IPS-20b (cell line): ENCODE results near the gene IKZF3.
"Not testable (repeated sequence)": the region's sequence is repeated elsewhere in the genome, so short reads cannot be mapped to it uniquely, and the experiment has no call there.

Experiments used
- H3K27ac ChIP-seq: one replicate; pipeline ENCODE4 v1.5.1; 2013; ENCODE audit warnings: low read length
- H3K27me3 ChIP-seq: 2 replicates; pipeline ENCODE4 v1.6.1; 2013; ENCODE audit warnings: mild to moderate bottlenecking, low read length, inconsistent platforms; ENCODE audit not compliant: insufficient read depth
- H3K36me3 ChIP-seq: 2 replicates; pipeline ENCODE4 v1.6.1; 2013; ENCODE audit warnings: low read depth, mild to moderate bottlenecking, inconsistent platforms, low read length, moderate library complexity; ENCODE audit not compliant: insufficient read depth
- H3K4me1 ChIP-seq: 2 replicates; pipeline ENCODE4 v1.6.1; 2013; ENCODE audit warnings: mild to moderate bottlenecking, control low read depth, inconsistent platforms, low read length, moderate library complexity; ENCODE audit not compliant: insufficient read depth
- H3K4me3 ChIP-seq: 2 replicates; pipeline ENCODE4 v1.5.1; 2013; ENCODE audit warnings: mild to moderate bottlenecking, low read length, inconsistent platforms
- H3K9ac ChIP-seq: 2 replicates; pipeline ENCODE4 v1.6.1; 2013; ENCODE audit warnings: low read depth, mild to moderate bottlenecking, inconsistent platforms, low read length, moderate library complexity
- H3K9me3 ChIP-seq: 2 replicates; pipeline ENCODE4 v1.6.1; 2013; ENCODE audit warnings: mild to moderate bottlenecking, low read depth, low read length, inconsistent platforms; ENCODE audit not compliant: insufficient read depth

Gene IKZF3

DNA sequence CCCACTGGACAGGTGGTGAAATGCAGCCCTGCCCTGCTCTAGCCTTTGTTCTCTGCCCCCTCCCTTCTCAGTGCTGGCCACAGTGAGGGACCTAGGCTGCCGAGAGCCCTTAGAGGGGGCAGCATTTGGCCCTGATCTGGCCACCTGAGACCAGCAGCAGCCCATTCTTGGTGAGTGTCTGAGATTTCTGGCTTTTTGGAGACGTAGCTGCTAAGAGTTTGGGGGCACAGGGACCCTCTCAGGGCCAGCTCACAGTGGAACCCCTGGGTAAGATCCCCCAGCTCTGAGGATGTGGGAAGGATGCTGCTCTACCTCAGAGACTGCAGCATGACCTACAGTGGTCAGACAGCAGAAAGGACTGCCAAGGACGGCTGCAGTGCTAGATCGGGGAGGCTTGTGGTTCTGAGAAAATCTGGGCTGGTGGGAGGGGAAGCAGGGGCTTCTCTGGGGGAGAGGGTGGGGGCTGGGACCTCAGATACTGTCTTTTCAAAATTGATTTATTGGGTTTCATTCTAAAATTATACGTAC, 113.0 kb downstream of the IKZF3 start:
- Histone ChIP-seq H3K4me1 (peaks cover 10% of the 10 kb centered on the region), H3K4me3 (no peak overlapping the region), H3K27me3 (peaks cover 23% of the 10 kb centered on the region), H3K9me3 (no peaks in the 10 kb centered on the region), H3K36me3 (peaks cover 6% of the 10 kb centered on the region), H3K27ac (no peak overlapping the region), H3K9ac (no peak overlapping the region)

DNA sequence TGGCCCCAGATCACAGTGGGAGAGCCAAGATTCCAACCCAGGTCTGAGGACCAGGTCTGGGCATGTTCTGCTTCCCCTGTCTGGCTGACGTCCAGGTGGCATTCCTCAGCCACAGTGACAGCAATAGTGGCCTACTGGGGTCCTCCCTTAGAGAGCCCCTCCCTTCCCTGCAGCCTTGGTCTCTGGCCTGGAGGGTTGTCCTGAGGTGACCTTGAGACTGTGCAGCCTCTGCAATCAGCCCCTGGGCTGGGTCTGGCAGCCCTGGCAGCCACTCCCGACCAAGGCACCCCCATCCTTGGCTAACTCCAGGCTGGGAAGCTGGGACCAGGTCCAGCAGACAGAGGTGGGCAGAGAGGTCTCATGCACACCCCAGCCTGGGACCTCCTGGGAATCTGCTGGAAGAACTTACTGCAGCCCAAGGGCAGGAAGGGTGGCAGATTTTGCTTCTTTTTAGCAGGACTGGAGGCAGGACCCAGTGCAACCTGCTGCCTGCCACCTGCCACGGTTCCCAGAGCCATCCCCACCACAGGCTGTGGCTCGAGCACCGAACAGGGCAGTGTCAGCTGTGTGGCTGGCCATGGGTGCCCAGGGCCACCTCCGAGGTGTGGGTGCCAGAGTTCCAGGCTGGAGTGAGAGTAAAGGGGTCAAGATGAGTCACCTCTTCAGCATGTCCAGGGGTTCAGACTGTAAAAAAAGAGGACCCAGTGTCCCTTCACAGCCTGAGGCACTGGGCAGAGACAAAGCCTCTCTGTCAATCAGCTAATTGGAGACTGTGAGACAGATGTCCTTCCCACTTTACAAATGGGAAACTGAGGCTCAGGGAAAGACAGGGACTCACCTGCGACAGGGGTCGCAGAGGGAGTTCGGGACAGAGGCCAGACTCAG, 113.7 kb downstream of the IKZF3 start:
- Histone ChIP-seq H3K9me3 (no peaks in the 10 kb centered on the region), H3K27me3 (peaks cover 16% of the 10 kb centered on the region), H3K9ac (0 out of 2 replicates have a peak overlapping the region, but pooled peaks have one; percentile 27), H3K4me1 (peaks cover 4% of the 10 kb centered on the region), H3K36me3 (peaks cover 13% of the 10 kb centered on the region), H3K27ac (no peak overlapping the region), H3K4me3 (no peak overlapping the region)

DNA sequence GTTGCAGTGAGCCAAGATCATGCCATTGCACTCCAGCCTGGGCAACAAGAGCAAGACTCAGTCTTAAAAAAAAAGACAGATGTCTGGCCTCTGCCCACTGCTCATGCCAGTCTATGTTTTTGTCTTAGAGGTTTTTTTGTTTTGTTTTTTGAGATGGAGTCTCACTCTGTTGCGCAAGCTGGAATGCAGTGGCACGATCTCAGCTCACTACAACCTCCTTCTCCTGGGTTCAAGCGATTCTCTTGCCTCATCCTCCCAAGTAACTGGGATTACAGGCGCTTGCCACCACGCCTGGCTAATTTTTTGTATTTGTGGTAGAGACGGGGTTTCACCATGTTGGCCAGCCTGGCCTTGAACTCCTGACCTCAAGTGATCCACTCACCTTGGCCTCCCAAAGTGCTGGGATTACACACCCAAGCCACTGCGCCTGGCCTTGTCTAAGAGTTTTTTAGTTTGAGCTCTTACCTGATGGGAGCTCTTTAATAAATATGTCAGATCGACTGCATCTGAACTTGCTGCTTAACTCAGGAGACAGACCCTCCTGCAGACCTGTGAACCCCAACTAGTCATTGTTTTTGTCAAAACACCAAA, 115.6 kb downstream of the IKZF3 start:
- not testable (repeated sequence) for H3K4me1 ChIP-seq, H3K27me3 ChIP-seq, H3K27ac ChIP-seq, H3K9ac ChIP-seq, H3K4me3 ChIP-seq, H3K9me3 ChIP-seq
- peaks cover 31% of the 10 kb centered on the region for H3K36me3 ChIP-seq

DNA sequence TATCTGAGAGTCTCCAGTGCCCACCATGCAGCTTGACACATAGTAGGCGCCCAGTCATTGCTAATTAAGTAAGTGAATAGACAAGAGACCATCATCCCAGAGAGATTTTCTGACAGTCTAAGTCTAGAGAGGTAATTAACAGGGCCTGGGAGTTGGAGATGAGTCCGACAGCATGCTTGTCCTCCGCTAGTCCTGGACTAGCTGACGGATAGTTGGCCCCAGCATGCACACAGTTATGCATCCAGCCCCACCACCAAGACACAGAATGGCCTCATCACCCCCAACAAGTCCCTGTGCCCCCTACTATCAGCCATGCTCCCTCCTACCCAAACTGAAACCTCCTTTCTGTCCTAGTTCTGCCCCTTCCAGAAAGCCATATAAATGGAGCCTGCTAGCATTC, 116.4 kb downstream of the IKZF3 start:
- H3K9me3 ChIP-seq, result no peaks in the 10 kb centered on the region
- H3K36me3 ChIP-seq, result peaks cover 39% of the 10 kb centered on the region
- H3K4me3 ChIP-seq, result no peak overlapping the region
- peaks cover 3% of the 10 kb centered on the region; the same call in 1 of the 2 replicates for H3K4me1 ChIP-seq
- peaks cover under 1% of the 10 kb centered on the region; the same call in 1 of the 2 replicates for H3K27me3 ChIP-seq
- no peak overlapping the region for H3K27ac ChIP-seq
- H3K9ac ChIP-seq, result no peak overlapping the region

DNA sequence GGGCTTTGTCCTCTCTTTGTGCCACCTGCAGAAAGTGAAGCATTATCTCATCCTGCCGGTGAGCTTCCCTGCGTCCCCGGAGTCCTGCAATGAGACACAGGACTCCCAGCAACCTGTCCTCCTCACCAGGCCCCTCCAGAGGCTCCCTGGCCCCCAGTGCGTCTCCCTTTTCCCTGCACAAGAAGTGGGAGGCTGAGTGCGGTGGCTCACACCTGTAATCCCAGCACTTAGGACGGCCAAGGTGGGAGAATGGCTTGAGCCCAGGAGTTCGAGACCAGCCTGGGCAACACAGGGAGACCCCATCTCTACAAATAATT, 118.0 kb downstream of the IKZF3 start:
- no peaks in the 10 kb centered on the region for H3K27me3 ChIP-seq
- no peak overlapping the region for H3K9ac ChIP-seq
- no peaks in the 10 kb centered on the region for H3K9me3 ChIP-seq
- no peak overlapping the region for H3K4me3 ChIP-seq
- peaks cover 41% of the 10 kb centered on the region for H3K36me3 ChIP-seq
- H3K4me1 ChIP-seq, result peaks cover 4% of the 10 kb centered on the region
- no peak overlapping the region for H3K27ac ChIP-seq

DNA sequence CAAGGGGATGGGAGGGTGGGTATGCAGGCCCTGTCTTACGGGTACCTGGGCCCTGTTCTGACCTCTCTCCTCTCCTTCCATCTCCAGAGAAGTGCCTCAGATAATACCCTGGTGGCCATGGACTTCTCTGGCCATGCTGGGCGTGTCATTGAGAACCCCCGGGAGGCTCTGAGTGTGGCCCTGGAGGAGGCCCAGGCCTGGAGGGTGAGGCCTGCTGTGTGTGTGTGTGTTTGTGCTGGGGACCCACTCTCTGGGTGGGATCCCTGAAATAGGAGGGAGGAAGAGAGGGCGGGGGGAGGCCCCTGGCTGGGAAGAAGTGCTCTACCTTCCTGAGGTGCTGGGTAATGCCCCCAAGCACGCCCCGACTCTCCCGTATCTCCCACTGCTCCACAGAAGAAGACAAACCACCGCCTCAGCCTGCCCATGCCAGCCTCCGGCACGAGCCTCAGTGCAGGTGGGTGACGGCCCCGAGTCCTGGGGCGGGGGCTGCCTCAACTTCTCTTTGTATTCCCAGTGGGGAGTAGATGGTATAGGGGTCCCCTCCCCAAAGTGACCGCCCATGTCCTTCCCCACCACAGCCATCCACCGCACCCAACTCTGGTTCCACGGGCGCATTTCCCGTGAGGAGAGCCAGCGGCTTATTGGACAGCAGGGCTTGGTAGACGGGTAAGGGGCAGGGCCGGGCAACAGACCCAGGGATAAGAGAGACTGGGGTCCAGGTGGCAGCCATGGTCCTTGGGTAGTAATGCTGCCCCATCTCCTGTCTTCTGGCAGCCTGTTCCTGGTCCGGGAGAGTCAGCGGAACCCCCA, 118.6 kb downstream of the IKZF3 start:
- Histone ChIP-seq H3K27me3 (no peaks in the 10 kb centered on the region), H3K4me1 (peaks cover 9% of the 10 kb centered on the region), H3K9me3 (no peaks in the 10 kb centered on the region), H3K4me3 (no peak overlapping the region), H3K36me3 (peaks cover 41% of the 10 kb centered on the region), H3K9ac (no peak overlapping the region), H3K27ac (no peak overlapping the region)

DNA sequence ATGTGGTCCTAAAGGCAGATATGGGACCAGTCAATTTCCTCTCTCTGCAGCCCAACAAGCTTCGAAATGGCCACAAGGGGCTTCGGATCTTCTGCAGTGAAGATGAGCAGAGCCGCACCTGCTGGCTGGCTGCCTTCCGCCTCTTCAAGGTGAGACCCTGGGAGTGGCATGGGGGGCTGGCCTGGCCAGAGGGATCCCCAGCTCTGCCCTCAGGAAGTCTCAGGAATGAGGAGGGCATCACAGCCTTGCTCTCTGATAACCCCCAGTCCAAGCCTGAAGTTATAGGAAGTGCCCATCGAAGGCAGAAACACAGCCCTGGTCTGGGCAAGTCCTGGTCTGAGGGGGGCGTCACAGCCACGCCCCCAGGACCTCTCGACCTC, 119.3 kb downstream of the IKZF3 start:
- Histone ChIP-seq H3K27me3 (peaks cover 4% of the 10 kb centered on the region; the same call in 1 of the 2 replicates), H3K9ac (no peak overlapping the region), H3K36me3 (peaks cover 41% of the 10 kb centered on the region), H3K9me3 (no peaks in the 10 kb centered on the region), H3K27ac (no peak overlapping the region), H3K4me3 (no peak overlapping the region), H3K4me1 (peaks cover 15% of the 10 kb centered on the region)

DNA sequence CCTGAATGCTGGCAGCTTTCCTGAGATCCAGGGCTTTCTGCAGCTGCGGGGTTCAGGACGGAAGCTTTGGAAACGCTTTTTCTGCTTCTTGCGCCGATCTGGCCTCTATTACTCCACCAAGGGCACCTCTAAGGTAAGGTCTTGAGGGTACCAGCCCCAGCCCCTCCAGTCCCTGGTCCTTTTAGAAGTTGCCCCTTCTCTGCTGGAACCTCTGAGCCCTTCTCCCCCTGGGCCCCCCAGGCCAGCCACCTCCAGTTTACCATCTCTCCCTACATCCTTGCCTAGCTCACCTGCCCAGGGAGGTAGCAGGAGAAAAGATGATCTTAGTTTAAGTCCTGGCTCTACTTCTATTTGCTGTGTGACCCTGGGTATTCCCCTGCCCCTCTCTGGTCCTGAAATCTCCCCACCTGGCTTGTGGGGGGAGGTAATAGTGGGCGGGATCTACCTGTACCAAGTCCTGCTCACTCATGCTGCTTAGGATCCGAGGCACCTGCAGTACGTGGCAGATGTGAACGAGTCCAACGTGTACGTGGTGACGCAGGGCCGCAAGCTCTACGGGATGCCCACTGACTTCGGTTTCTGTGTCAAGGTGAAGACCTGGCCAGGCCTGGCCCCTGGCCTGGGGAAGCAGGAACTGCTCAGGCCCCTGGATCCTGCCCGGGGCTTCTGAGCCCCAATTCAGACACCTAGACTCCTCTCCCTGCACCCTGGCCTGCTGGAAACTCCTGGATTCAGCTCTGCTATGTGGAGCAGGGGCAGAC, 119.9 kb downstream of the IKZF3 start:
- Histone ChIP-seq H3K9me3 (no peaks in the 10 kb centered on the region), H3K27ac (no peak overlapping the region), H3K4me3 (no peak overlapping the region), H3K36me3 (peaks cover 41% of the 10 kb centered on the region), H3K27me3 (peaks cover 4% of the 10 kb centered on the region; the same call in 1 of the 2 replicates), H3K4me1 (peaks cover 15% of the 10 kb centered on the region), H3K9ac (no peak overlapping the region)

DNA sequence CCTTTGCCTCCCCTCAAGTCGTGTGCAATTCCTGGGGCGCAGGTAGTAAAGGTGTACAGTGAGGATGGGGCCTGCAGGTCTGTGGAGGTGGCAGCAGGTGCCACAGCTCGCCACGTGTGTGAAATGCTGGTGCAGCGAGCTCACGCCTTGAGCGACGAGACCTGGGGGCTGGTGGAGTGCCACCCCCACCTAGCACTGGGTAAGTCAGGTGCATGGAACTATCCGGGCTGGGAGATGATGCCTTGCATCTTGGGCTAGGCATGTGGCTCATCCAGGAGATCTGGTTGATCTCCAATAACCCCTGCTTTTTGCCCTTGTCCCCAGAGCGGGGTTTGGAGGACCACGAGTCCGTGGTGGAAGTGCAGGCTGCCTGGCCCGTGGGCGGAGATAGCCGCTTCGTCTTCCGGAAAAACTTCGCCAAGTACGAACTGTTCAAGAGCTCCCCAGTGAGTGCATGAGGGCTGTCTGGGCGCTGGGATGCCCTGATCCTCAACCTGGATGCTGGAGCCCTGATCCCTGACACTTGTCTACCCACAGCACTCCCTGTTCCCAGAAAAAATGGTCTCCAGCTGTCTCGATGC, 121.2 kb downstream of the IKZF3 start:
- Histone ChIP-seq H3K36me3 (peaks cover 41% of the 10 kb centered on the region), H3K27ac (no peak overlapping the region), H3K9ac (no peak overlapping the region), H3K4me3 (no peak overlapping the region), H3K4me1 (peaks cover 15% of the 10 kb centered on the region), H3K9me3 (no peaks in the 10 kb centered on the region), H3K27me3 (peaks cover 9% of the 10 kb centered on the region; the same call in 1 of the 2 replicates)

DNA sequence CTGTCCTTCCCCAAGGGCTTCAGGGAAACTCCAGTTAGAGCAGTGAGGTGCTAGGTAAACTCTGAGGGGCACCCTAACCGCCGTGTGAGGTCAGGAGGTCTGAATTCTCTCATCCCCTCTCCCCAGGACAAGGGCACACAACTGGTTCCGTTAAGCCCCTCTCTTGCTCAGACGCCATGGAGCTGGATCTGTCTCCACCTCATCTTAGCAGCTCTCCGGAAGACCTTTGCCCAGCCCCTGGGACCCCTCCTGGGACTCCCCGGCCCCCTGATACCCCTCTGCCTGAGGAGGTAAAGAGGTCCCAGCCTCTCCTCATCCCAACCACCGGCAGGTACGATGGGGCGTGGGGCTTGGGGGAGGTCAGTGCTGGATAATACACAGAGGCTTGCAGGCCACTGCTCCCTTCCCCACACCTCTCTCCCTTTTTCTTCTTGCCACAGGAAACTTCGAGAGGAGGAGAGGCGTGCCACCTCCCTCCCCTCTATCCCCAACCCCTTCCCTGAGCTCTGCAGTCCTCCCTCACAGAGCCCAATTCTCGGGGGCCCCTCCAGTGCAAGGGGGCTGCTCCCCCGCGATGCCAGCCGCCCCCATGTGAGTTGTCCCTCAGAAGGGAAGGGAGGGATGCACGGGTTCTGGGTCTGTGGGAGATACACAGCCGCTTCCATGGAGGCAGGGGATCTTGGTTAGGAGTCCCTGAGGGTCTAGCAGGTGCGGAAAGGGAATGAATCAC, 121.8 kb downstream of the IKZF3 start:
- Histone ChIP-seq H3K4me1 (peaks cover 15% of the 10 kb centered on the region), H3K9me3 (no peaks in the 10 kb centered on the region), H3K9ac (no peak overlapping the region; the same call in 1 of the 2 replicates), H3K36me3 (peaks cover 41% of the 10 kb centered on the region), H3K27me3 (peaks cover 9% of the 10 kb centered on the region; the same call in 1 of the 2 replicates), H3K27ac (no peak overlapping the region), H3K4me3 (no peak overlapping the region)
